GM12873 (cell line): ENCODE measurements around the gene RNASE12.

Experiments used
- TF ChIP-seq, protein P1 (sequence below): IDR thresholded peaks from 2 replicates; pipeline ENCODE4 v1.5.1; 2012; ENCODE audit warnings: low read depth, mild to moderate bottlenecking, moderate library complexity, low read length, control low read depth; ENCODE audit not compliant: insufficient read depth; ENCODE audit errors: missing control alignments

The RNASE12 gene

DNA sequence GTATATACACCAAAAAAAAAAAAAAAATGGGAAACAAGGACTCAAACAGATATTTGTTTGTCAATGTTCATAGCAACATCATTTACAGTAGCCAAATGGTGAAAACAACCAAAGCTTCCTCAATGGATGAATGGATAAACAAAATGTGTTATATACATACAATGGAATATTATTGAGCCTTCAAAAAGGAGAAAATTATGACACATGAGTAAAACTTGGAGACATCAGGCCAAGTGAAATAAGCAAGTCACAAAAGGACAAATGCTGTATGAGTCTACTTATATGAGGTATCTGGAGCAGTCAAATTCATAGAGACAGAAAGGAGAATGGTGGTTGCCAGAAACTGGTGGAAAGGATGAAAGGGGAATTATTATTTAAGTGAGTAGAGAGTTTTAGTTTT, 38.2 kb downstream of the RNASE12 start:
- TF ChIP-seq, protein P1, sequence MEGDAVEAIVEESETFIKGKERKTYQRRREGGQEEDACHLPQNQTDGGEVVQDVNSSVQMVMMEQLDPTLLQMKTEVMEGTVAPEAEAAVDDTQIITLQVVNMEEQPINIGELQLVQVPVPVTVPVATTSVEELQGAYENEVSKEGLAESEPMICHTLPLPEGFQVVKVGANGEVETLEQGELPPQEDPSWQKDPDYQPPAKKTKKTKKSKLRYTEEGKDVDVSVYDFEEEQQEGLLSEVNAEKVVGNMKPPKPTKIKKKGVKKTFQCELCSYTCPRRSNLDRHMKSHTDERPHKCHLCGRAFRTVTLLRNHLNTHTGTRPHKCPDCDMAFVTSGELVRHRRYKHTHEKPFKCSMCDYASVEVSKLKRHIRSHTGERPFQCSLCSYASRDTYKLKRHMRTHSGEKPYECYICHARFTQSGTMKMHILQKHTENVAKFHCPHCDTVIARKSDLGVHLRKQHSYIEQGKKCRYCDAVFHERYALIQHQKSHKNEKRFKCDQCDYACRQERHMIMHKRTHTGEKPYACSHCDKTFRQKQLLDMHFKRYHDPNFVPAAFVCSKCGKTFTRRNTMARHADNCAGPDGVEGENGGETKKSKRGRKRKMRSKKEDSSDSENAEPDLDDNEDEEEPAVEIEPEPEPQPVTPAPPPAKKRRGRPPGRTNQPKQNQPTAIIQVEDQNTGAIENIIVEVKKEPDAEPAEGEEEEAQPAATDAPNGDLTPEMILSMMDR: no peak

DNA sequence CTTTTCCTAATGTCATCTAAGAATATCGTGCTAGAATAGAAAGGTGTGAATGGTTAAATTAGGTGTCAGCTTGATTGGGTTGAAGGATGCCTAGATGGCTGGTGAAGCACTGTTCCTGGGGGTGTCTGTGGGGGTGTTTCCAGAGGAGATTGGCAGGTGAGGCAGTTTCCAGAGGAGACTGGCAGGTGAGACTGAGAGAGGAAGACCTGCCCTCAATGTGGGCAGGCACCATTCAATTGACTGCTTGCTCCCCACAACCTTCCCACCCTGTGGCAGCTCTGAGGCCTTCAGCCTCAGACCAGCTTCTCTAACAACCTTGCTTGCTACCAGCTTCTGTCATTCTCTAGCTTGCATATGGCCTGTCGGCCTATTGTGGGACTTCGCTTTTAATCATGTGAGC, 39.6 kb downstream of the RNASE12 start:
- TF ChIP-seq, protein P1: no peak

DNA sequence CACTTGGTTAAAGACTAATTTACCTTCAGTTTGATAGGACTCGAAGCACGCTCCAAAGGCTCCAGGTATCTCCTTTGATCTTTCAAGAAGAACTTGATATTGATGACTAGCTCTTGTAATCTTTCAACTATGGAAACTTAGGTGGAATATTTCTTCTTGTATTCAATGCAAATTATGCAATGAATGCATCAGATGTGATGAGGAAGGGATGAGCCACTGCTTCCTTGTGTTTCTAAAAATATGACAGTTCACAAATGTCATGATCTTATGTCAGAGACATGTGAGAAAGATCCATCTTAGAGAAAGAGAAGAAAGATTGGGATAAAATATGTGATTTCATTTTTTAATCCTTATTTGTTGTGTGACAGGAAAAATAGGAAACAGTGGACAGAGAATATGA, 40.2 kb downstream of the RNASE12 start:
- TF ChIP-seq, protein P1: no peak

DNA sequence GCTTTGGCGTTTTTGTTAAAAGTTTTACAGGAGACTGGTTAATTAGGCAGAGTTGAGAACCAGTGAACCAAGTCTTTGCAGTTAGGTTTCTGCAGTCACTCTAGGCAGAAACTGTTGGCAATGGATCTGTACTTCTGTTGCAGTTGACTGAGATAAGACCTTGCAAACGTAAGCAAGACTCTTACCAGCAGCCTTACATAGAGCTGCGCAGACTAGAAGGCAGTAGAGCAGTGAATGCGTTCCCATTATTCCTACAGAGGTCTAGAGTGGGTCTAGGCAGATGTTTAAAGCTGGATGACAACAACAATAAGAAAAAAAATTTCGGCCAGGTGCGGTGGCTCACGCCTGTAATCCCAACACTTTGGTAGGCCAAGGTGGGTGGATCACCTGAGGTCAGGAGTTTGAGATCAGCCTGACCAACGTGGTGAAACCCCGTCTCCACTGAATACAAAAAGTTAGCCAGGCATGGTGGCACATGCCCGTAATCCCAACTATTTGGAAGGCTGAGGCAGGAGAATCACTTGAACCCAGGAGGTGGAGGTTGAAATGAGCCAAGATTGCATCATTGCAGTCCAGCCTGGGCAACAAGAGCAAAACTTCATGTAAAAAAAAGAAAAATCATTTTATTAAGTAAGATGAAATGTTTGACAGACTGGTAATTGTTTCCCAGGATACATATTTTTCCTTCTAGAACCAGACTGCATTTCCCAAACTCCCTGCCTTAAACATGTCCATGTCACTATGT, 42.6 kb downstream of the RNASE12 start:
- TF ChIP-seq, protein P1: no peak

DNA sequence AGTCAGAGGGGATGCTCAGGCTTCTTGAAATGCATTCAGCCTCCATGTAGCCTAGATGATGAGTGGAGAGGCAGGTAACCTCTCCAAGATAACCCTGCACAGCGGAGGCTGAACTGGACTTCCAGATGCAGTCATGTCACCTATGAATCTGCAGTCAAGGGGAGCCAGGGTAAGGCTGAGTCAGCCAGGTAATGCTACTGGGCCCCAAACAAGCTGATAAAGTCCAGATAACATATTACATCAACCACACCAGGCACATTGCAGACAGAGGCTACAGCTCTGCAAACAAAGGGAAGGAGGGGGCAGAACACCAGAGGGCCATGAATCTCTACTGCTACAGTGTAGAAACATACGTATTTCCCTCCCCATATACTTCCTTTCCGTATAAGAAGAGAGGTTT, 44.3 kb downstream of the RNASE12 start:
- TF ChIP-seq, protein P1: no peak
